HepG2 (cell line): Measurements from ENCODE around the gene ABCA3. TPM values are rescaled to one million over a fixed set of nuclear protein-coding genes. Genes with fewer than 3 reads are reported as not detected.
A peak's percentile ranks its signal among the peaks of the same experiment; 100 is the strongest.

ENCODE experiments used
- BRCA1 ChIP-seq: sonication (generic); formaldehyde crosslinking; IDR thresholded peaks from 2 replicates; pipeline ENCODE4 v1.4.0; 2020; ENCODE audit warnings: missing genetic modification reagents
- CSRNP1 ChIP-seq: sonication (generic); formaldehyde crosslinking; IDR thresholded peaks from 2 replicates; pipeline ENCODE4 v1.8.1; 2023; ENCODE audit warnings: mild to moderate bottlenecking, missing genetic modification reagents
- GLMP ChIP-seq: sonication (generic); formaldehyde crosslinking; IDR thresholded peaks from 2 replicates; pipeline ENCODE4 v1.9.0; 2021; ENCODE audit warnings: missing genetic modification reagents, mild to moderate bottlenecking, borderline replicate concordance
- GTF2F1 ChIP-seq: fragments of 150-350 bp; IDR thresholded peaks from 2 replicates; pipeline ENCODE4 v1.6.1; 2014; ENCODE audit warnings: low read length
- NFATC3 ChIP-seq: sonication (generic); formaldehyde crosslinking; IDR thresholded peaks from 2 replicates; pipeline ENCODE4 v1.5.1; 2020; ENCODE audit warnings: mild to moderate bottlenecking, missing genetic modification reagents
- PRMT3 ChIP-seq: sonication (generic); formaldehyde crosslinking; IDR thresholded peaks from 2 replicates; pipeline ENCODE4 v1.8.1; 2022; ENCODE audit warnings: low read depth, mild to moderate bottlenecking, moderate library complexity, missing genetic modification reagents, borderline replicate concordance
- PTBP1 ChIP-seq: fragments of 200-400 bp; formaldehyde crosslinking; IDR thresholded peaks from 2 replicates; pipeline ENCODE4 v1.6.1; 2018; ENCODE audit warnings: low read length, low read depth; ENCODE audit not compliant: poor library complexity, severe bottlenecking
- RFXANK ChIP-seq: IDR thresholded peaks from 2 replicates; pipeline ENCODE4 v1.6.1; 2016
- SNAPC2 ChIP-seq: sonication (generic); formaldehyde crosslinking; IDR thresholded peaks from 2 replicates; pipeline ENCODE4 v1.8.1; 2022; ENCODE audit warnings: mild to moderate bottlenecking, missing genetic modification reagents
- SP2 ChIP-seq: sonication (generic); formaldehyde crosslinking; IDR thresholded peaks from 2 replicates; pipeline ENCODE4 v1.5.1; 2020; ENCODE audit warnings: mild to moderate bottlenecking, missing genetic modification reagents
- TFDP2 ChIP-seq: sonication (generic); formaldehyde crosslinking; IDR thresholded peaks from 2 replicates; pipeline ENCODE4 v1.4.0; 2020; ENCODE audit warnings: missing genetic modification reagents
- ZBTB3 ChIP-seq: sonication (generic); formaldehyde crosslinking; IDR thresholded peaks from 2 replicates; pipeline ENCODE4 v1.4.0; 2020; ENCODE audit warnings: low read depth, mild to moderate bottlenecking, moderate library complexity, missing genetic modification reagents, borderline replicate concordance
- ZNF142 ChIP-seq: sonication (generic); formaldehyde crosslinking; IDR thresholded peaks from 2 replicates; pipeline ENCODE4 v1.4.0; 2020; ENCODE audit warnings: missing genetic modification reagents
- ZNF230 ChIP-seq: sonication (generic); formaldehyde crosslinking; IDR thresholded peaks from 2 replicates; pipeline ENCODE4 v1.4.0; 2020; ENCODE audit warnings: mild to moderate bottlenecking, missing genetic modification reagents
- ZNF549 ChIP-seq: sonication (generic); formaldehyde crosslinking; IDR thresholded peaks from 2 replicates; pipeline ENCODE4 v1.5.0; 2020; ENCODE audit warnings: missing genetic modification reagents
- ZNF567 ChIP-seq: sonication (generic); formaldehyde crosslinking; IDR thresholded peaks from 2 replicates; pipeline ENCODE4 v1.8.1; 2023; ENCODE audit warnings: mild to moderate bottlenecking, missing genetic modification reagents, borderline replicate concordance
- ZNF784 ChIP-seq: sonication (generic); formaldehyde crosslinking; IDR thresholded peaks from 2 replicates; pipeline ENCODE4 v1.5.1; 2020; ENCODE audit warnings: missing genetic modification reagents, mild to moderate bottlenecking, borderline replicate concordance
- polyA plus RNA-seq, 8 experiments: library from polyadenylated mRNA; depleted of rRNA in 3 of 8; stranded (reverse) in 7 of 8; unstranded in 1 of 8; fragments of >200 nt; fragmentation: Illumina TruSeq in 4 of 8; extraction: Trizol in 4 of 8; gene quantifications; 2 replicates each; pipeline versions ENCODE4 v1.2.1 to v1.2.3, GENCODE V29; 2011 to 2016; ENCODE audit warnings: low read depth in 4 of 8, missing spikeins in 1 of 8, mixed read lengths in 1 of 8; ENCODE audit not compliant: insufficient read depth in 1 of 8
- total RNA-seq, 5 experiments: library from RNA; depleted of rRNA; stranded (reverse); fragments of >200 nt; fragmentation: Illumina TruSeq; extraction: Trizol; gene quantifications; 2 replicates each; pipeline ENCODE4 v1.2.3, GENCODE V29; 2016; ENCODE audit warnings: low read depth in 1 of 5

The ABCA3 gene
- total and polyA plus RNA-seq, 2 of the 13 experiments (the other 11 are each of a cell fraction or from before 2014, with no cell fraction given), result 0.60 to 1.5 TPM

GRCh38 chr16:2340564-2341455 is at the start of gene ABCA3 (continued):
- TF ChIP-seq ZNF784 (CRISPR knock-in tag), result peak; percentile 98; the same call in 1 of the 2 replicates
- TF ChIP-seq BRCA1, result peak; percentile 95; the same call in 1 of the 2 replicates
- TF ChIP-seq RFXANK, result 0 out of 2 replicates have a peak, but pooled peaks have one; percentile 54
- 0 out of 2 replicates have a peak, but pooled peaks have one; percentile 57 for TF ChIP-seq ZBTB3 (CRISPR knock-in tag)
- TF ChIP-seq GLMP (CRISPR knock-in tag), result no peak
- TF ChIP-seq PRMT3 (CRISPR knock-in tag), result peak; percentile 97; the same call in 1 of the 2 replicates
- TF ChIP-seq SNAPC2, result peak; percentile 80; the same call in 1 of the 2 replicates
- 0 out of 2 replicates have a peak, but pooled peaks have one; percentile 64 for TF ChIP-seq ZNF549 (CRISPR knock-in tag)
- peak; percentile 98 for TF ChIP-seq ZNF230 (CRISPR knock-in tag)
- TF ChIP-seq PTBP1, result peak; percentile 48
- TF ChIP-seq TFDP2 (CRISPR knock-in tag), result peak; percentile 98
- TF ChIP-seq CSRNP1 (CRISPR knock-in tag), result peak; percentile 99; the same call in 1 of the 2 replicates
- peak; percentile 55; the same call in 1 of the 2 replicates for TF ChIP-seq SP2 (CRISPR knock-in tag)
- peak; percentile 82; the same call in 1 of the 2 replicates for TF ChIP-seq ZNF567 (CRISPR knock-in tag)
- TF ChIP-seq NFATC3, result peak; percentile 98
- peak; percentile 96 for TF ChIP-seq ZNF142 (CRISPR knock-in tag)
- no peak for TF ChIP-seq GTF2F1
